Measurements from ENCODE around the gene ELF5. TPM values are rescaled to one million over a fixed set of nuclear protein-coding genes. Genes with fewer than 3 reads are reported as not detected.

The ELF5 gene
- total and polyA plus RNA-seq, 2 of the 8 experiments (the other 6 are each of a cell fraction or from before 2014, with no cell fraction given) = not detected

DNA sequence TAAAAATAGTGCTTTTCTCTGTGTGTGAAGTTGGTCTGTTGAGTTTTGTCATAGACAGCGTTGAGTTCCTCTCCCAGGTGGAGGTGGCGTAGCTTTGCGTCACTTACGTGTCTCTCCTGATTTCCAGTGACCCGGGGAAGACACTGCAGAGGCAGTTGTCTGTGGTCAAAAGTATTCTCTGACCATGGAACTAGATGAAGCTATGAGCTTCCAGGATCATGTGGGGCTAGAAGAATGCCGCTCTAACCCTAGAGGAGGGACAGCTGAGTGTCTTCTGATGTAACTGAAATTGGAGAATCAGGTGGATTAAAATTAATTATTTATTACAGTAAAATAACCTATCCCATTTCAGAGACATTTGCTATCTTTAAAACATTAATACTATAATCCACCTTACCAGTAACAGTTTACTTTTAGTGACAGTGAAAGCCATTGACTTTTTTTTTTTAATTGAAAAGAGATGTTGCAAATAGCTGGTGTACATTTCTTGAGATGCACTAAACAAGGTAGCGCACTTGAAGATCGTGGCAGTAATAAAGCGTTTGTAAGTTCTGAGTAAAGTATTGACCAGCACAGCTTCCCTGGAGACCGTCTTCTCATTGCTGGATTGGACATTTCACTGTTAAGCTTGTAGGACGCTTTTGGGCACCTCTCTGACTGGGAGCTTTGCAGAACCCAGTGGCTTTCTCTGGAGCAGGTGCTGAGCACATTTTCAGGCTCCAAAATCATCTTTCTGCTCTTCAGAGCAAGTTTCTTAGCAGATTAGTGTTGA is 65.2 kb downstream of the ELF5 start:
- Histone ChIP-seq H2BK15ac (ENCODE audit: low read length) (no peak overlapping the region), H3K4ac (replicated peaks; ENCODE audit: insufficient read length, low read depth, low read length) (no peak overlapping the region), H2BK12ac (ENCODE audit: low read depth, low read length) (no peak overlapping the region), H4K8ac (ENCODE audit: extremely low read depth, insufficient read depth, low read length) (no peak overlapping the region), H3K79me2 (ENCODE audit: control insufficient read depth in 1 of 2, insufficient read depth in 2 of 2, low read length in 2 of 2) (no peaks in the 10 kb centered on the region; a peak in 1 of 4 replicates), H2BK5ac (ENCODE audit: low read depth, low read length) (no peak overlapping the region), H2AK5ac (ENCODE audit: low read depth, low read length) (no peak overlapping the region), H3K36me3 (ENCODE audit: control insufficient read depth in 2 of 4, insufficient read depth in 4 of 4, low read length in 3 of 4) (no peaks in the 10 kb centered on the region; a peak in 2 of 8 replicates), H2BK120ac (replicated peaks; ENCODE audit: low read depth, low read length) (no peak overlapping the region), H3K27me3 (replicated peaks in 1 of 4; ENCODE audit: control insufficient read depth in 3 of 4, extremely low read depth in 1 of 4, insufficient read depth in 3 of 4, low read length in 3 of 4) (no peaks in the 10 kb centered on the region), H4K5ac (ENCODE audit: insufficient read length, low read depth, low read length) (no peak overlapping the region), H3K23ac (ENCODE audit: insufficient read length) (no peak overlapping the region), H2AFZ (ENCODE audit: low read length) (no peak overlapping the region), H2BK20ac (ENCODE audit: low read length) (no peak overlapping the region), H3K14ac (ENCODE audit: insufficient read length) (no peak overlapping the region), H3K4me2 (ENCODE audit: insufficient read depth in 1 of 2, low read depth in 2 of 2, low read length in 2 of 2) (no peak overlapping the region), H3K9me3 (ENCODE audit: insufficient read depth in 2 of 2, low read depth in 1 of 2, low read length in 1 of 2) (no peaks in the 10 kb centered on the region), H3K56ac (replicated peaks; ENCODE audit: insufficient read length, low read depth, low read length) (no peak overlapping the region), H3K27ac (ENCODE audit: low read depth, low read length) (no peak overlapping the region), H4K91ac (replicated peaks; ENCODE audit: insufficient read length, low read length) (no peak overlapping the region), H3K4me3 (ENCODE audit: extremely low read depth in 1 of 4, insufficient read depth in 2 of 4, low read depth in 3 of 4, low read length in 4 of 4) (no peak overlapping the region), H3K9ac (replicated peaks in 1 of 4; ENCODE audit: extremely low read depth in 1 of 4, low read depth in 3 of 4, low read length in 3 of 4) (no peak overlapping the region), H3K18ac (ENCODE audit: extremely low read depth, low read length) (no peak overlapping the region), H4K20me1 (replicated peaks in 1 of 2; ENCODE audit: control insufficient read depth in 1 of 2, insufficient read depth in 2 of 2, low read length in 2 of 2) (no peaks in the 10 kb centered on the region), H3K4me1 (replicated peaks in 1 of 4; ENCODE audit: control insufficient read depth in 3 of 4, insufficient read depth in 4 of 4, low read length in 3 of 4) (no peaks in the 10 kb centered on the region), H3K79me1 (ENCODE audit: low read depth, low read length) (no peaks in the 10 kb centered on the region), H3K23me2 (ENCODE audit: low read depth, low read length) (no peaks in the 10 kb centered on the region)
- POLR2A ChIA-PET (ENCODE audit: partially characterized antibody) = no interaction called here
- WGBS, 2 experiments (ENCODE audit: extremely low coverage in 1 of 2, insufficient coverage in 1 of 2, insufficient read length in 1 of 2, insufficient replicate concordance in 2 of 2, low coverage in 1 of 2, low lambda C conversion rate in 2 of 2, missing lambda C conversion rate in 1 of 2) = 84% methylated on average over 11 of the region's 11 CpGs; no CpG with 5 or more reads in 1 of the 2 experiments
- no peak for DNase-seq (ENCODE audit: low read depth in 1 of 2, low spot score in 2 of 2)
- CTCF ChIA-PET (ENCODE audit: partially characterized antibody) = interaction anchor here (0.6 to 1.1 kb wide), 4 partner anchors 21 to 82 kb away, joined by 3 read pairs; no protein-coding TSS in a partner anchor
- no peak for FAIRE-seq
- TF ChIP-seq ZNF274 (IDR thresholded peaks at IDR 0.05; ENCODE audit: borderline replicate concordance, extremely low read depth, low read length) (no peak), KDM4A (IDR thresholded peaks at IDR 0.05; ENCODE audit: low read depth, low read length, severe bottlenecking) (no peak), TCF12 (IDR thresholded peaks at IDR 0.05; ENCODE audit: low read depth, low read length) (no peak), BRCA1 (IDR thresholded peaks at IDR 0.05; ENCODE audit: low read depth, low read length) (no peak), CHD2 (IDR thresholded peaks at IDR 0.05; ENCODE audit: low read length) (no peak), SAP30 (IDR thresholded peaks at IDR 0.05; ENCODE audit: insufficient read depth, insufficient replicate concordance, low read length) (no peak)

Data from H1 (cell line).